Omental fat pad (tissue), 4 donors: ENCODE data around the gene PLCB2. TPM values are rescaled to one million over a fixed set of nuclear protein-coding genes. Genes with fewer than 3 reads are reported as not detected.
A peak's percentile ranks its signal among the peaks of the same experiment; 100 is the strongest.

ENCODE experiments used
- ATAC-seq: fragments of 150-250 bp; one replicate; pipeline ENCODE4 v1.9.1; 2016; ENCODE audit warnings: mild to moderate bottlenecking, moderate library complexity; ENCODE audit not compliant: low FRiP score
- DNase-seq: peaks from one replicate; pipeline ENCODE4 v3.0.0-alpha.2; 2019; ENCODE audit warnings: low spot score
- total RNA-seq, 4 donors: library from RNA; depleted of rRNA; stranded (reverse); fragments of >200 nt; gene quantifications; one replicate each; pipeline ENCODE4 v1.1.0, GENCODE V29; 2016
- TF ChIP-seq, protein P1 (sequence below), 3 donors: fragments of 450-650 bp; IDR thresholded peaks; one replicate each; pipeline ENCODE4 v1.5.1; 2016 to 2017; ENCODE audit warnings: antibody characterized with exemption in 3 of 3, mild to moderate bottlenecking in 3 of 3, moderate library complexity in 2 of 3

The PLCB2 gene
- total RNA-seq, 4 donors from 2014 or later = 12.0 to 35.1 (median 25.0) TPM

GRCh38 chr15:40330368-40330836 is 22.7 kb upstream of the PLCB2 start:
- ATAC-seq = no peak
- DNase-seq = no peak
- TF ChIP-seq, protein P1, sequence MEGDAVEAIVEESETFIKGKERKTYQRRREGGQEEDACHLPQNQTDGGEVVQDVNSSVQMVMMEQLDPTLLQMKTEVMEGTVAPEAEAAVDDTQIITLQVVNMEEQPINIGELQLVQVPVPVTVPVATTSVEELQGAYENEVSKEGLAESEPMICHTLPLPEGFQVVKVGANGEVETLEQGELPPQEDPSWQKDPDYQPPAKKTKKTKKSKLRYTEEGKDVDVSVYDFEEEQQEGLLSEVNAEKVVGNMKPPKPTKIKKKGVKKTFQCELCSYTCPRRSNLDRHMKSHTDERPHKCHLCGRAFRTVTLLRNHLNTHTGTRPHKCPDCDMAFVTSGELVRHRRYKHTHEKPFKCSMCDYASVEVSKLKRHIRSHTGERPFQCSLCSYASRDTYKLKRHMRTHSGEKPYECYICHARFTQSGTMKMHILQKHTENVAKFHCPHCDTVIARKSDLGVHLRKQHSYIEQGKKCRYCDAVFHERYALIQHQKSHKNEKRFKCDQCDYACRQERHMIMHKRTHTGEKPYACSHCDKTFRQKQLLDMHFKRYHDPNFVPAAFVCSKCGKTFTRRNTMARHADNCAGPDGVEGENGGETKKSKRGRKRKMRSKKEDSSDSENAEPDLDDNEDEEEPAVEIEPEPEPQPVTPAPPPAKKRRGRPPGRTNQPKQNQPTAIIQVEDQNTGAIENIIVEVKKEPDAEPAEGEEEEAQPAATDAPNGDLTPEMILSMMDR (IDR thresholded peaks at IDR 0.05) = no peak

DNA sequence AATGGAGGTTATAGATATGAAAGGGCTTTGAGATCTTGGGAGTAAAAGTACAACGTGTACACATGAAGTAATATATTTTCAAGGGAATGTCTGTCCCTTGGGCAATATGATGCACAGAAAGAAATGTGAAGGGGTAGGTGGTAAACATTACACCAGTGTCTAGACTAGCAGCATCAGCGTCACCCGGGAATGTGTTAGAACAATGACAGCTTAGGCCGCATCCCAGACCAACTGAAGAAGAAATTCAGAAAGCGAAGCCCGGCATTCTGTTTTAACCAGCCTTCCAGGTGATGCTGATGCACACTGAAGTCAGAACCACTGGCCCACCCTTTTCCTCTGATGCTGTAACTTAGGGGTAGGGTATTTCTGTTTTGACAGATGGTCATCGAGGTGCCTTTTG is 22.1 kb upstream of the PLCB2 start:
- no peak for DNase-seq
- TF ChIP-seq, protein P1 (IDR thresholded peaks at IDR 0.05) = no peak
- ATAC-seq = no peak

- ATAC-seq (no peak), DNase-seq (peak; percentile 0)
These were observed 21.0 kb upstream of the PLCB2 start for GRCh38 chr15:40328751-40329150.

GRCh38 chr15:40328176-40328575 is 20.4 kb upstream of the PLCB2 start:
- no peak for ATAC-seq
- TF ChIP-seq, protein P1 (IDR thresholded peaks at IDR 0.05) = no peak
- DNase-seq = no peak

More at GRCh38 chr15:40328751-40329150, 21.0 kb upstream of the PLCB2 start:
- TF ChIP-seq, protein P1 (IDR thresholded peaks at IDR 0.05) = no peak

DNA sequence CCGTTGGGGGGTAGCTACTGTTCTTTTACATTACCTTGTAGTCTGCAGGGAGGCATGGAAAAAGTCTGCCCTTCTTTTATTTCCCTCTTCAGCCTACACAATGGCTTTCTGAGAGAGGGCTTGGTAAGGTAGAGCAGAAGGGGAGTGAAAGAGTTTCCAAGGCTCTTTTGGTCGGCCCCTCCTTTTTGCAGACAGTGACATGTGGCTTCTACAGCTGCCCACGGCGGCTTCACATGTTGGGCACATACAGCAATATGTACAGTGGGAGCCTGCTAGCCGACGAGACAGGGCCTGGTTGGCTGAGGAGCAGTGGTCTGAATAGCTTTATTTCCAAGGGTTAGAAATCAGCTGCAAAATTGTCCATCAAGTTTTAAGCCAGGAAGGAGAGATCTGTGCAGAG is 19.7 kb upstream of the PLCB2 start:
- no peak for DNase-seq
- TF ChIP-seq, protein P1 (IDR thresholded peaks at IDR 0.05) = no peak
- no peak for ATAC-seq

DNA sequence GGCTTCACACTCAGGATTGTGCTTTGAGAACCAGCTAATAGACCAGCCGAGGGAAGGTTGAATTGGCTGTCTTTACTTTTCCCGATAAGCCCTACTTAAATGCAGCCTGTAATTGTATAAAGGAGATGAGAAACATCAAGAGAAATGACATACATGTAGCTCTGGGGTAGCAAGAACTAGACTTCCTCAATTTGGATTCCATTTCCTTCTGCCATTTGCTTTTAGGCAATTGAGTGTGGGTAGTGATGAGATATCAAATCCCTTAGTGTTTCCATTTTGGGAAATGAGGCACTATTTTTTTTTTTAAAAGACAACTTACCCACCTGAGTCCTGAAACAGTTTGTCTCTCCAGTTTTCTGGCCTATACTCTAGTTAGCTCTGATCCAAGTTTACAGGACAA is 18.0 kb upstream of the PLCB2 start:
- TF ChIP-seq, protein P1 (IDR thresholded peaks at IDR 0.05) = no peak
- ATAC-seq = no peak
- no peak for DNase-seq

DNA sequence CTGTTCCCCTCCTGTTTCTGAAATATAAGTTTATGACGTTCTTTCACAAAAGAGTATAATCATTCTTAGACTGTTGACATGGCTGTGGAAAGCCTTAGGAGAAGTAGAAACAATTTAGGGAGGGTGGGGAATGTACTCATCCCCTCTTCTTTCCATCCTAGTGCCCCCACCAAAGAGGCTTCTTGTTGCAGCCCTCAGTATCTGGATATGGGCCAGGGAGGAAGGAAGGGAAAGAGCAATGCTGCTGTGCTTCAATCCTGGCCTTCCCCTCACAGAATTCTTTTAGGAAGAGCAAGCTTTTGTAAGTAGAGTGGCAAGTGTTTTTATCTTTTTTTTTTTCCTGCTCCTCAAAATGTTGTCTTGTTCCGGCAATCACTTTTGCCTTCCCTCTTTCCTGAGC is 17.5 kb upstream of the PLCB2 start:
- DNase-seq (no peak), ATAC-seq (no peak)
- TF ChIP-seq, protein P1 (IDR thresholded peaks at IDR 0.05) = no peak
